Inflammatory macrophage (primary cell): ENCODE results near the gene RSPRY1.
"Not testable (repeated sequence)": the region's sequence is repeated elsewhere in the genome, so short reads cannot be mapped to it uniquely, and the experiment has no call there.

ENCODE experiments used
- DNase-seq, 2 donors: peaks; one replicate each; pipeline ENCODE4 v3.0.0-alpha.2; 2020 to 2022

The RSPRY1 gene

GRCh38 chr16:57273826-57274225, 87.7 kb downstream of the RSPRY1 start:
- DNase-seq = no peak

DNA sequence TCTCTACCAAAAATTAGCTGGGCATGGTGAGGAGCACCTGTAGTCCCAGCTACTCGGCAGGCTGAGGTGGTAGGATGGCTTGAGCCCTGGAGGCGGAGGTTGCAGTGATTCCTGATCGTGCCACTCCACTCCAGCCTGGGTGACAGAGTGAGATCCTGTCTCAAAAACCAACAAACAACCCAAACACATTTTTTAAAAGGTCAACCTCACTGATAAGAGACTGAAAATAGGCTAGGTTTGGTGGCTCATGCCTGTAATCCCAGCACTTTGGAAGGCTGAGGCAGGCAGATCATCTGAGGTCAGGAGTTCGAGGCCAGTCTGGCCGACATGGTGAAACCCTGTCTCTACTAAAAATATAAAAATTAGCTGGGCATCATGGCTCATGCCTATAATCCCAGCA, 89.8 kb downstream of the RSPRY1 start:
- DNase-seq = not testable (repeated sequence)

- peak; percentile 81 to 85 for DNase-seq
Measured at GRCh38 chr16:57276596-57276995, 90.5 kb downstream of the RSPRY1 start.

DNA sequence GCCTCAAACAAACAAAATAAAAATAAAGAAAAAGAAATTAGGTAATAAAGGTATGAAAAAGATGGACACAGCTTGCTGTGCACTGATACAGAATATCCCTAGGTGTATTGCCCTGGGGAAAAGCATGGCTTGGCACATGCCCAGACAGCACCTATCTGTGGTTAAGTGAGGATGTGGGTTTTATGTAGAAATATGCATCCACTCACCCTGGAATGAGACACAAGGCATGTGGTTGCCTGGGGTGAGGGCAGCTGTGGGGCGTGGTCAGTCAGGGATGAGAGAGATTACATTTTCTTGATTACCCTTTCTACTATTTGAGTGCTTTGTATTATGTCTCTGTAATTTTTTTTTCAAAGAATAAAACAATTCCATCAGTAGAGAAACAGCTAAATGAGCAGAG, 91.5 kb downstream of the RSPRY1 start:
- peak; percentile 39 to 56 for DNase-seq

GRCh38 chr16:57278494-57278893, 92.4 kb downstream of the RSPRY1 start:
- no peak for DNase-seq

- no peak for DNase-seq
Measured at GRCh38 chr16:57279780-57280638, 93.9 kb downstream of the RSPRY1 start.

- DNase-seq = no peak
Measured at GRCh38 chr16:57281791-57282190, 95.7 kb downstream of the RSPRY1 start.

GRCh38 chr16:57282510-57283213, 96.5 kb downstream of the RSPRY1 start:
- DNase-seq = no peak

DNA sequence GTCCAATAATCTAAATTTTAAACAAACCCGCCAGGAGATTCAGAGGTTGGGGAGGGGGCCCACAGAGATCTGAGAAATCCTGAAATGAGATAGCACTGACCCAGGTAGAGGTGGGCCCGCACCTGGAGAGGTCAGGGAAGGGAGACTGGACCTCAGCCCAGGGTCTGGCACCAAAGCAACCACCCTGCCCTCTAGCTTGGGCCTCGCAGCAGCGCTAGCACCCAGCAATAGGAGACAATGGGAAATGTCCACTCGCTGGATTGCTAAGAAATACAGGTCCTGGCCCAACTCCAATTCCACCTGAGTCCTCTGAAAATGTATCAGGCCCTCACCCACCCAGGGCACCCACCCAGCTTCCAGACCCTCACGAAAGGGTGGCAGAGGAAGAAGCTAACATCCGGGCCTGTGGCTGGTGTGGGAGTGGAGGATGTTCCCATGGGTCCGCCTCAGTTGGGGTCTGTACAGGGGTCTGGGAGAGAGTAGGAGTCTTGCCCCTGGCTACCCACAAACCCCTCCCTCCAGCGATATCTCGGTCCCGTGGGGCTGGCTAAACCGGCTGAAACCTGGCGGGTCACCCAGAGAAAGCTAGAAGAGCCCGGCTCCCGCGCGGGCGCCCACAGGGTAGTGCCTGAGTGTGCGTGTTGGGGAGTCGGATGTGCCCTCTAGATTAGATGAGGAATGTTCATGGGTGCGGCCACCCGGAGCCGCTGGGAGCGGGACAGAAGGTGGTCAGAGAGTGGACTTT, 97.3 kb downstream of the RSPRY1 start:
- DNase-seq = no peak

DNA sequence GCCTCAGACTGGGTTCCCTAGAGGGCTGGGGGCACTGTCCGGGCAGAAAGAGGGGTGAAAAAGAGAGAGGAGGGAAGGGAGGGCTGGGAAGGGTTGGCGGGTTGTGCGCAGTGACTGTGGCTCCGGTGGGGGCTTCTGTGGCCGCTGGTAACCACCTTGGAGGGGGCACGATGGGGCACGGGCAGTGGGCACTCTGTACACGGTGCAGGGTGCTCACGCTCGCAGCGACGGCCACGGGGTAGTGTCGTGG, 97.8 kb downstream of the RSPRY1 start:
- DNase-seq = no peak

- DNase-seq = peak in 1 of 2 donors; percentile 27
Measured at GRCh38 chr16:57284209-57284951, 98.3 kb downstream of the RSPRY1 start, which contains the start of gene PLLP. TSS of gene PLLP (minus strand) at chr16:57284672. CDS start at chr16:57284540, 132 bp downstream.

GRCh38 chr16:57284952-57285363, 98.8 kb downstream of the RSPRY1 start:
- no peak for DNase-seq

- no peak for DNase-seq
Measured at GRCh38 chr16:57285379-57285778, 99.2 kb downstream of the RSPRY1 start.

DNA sequence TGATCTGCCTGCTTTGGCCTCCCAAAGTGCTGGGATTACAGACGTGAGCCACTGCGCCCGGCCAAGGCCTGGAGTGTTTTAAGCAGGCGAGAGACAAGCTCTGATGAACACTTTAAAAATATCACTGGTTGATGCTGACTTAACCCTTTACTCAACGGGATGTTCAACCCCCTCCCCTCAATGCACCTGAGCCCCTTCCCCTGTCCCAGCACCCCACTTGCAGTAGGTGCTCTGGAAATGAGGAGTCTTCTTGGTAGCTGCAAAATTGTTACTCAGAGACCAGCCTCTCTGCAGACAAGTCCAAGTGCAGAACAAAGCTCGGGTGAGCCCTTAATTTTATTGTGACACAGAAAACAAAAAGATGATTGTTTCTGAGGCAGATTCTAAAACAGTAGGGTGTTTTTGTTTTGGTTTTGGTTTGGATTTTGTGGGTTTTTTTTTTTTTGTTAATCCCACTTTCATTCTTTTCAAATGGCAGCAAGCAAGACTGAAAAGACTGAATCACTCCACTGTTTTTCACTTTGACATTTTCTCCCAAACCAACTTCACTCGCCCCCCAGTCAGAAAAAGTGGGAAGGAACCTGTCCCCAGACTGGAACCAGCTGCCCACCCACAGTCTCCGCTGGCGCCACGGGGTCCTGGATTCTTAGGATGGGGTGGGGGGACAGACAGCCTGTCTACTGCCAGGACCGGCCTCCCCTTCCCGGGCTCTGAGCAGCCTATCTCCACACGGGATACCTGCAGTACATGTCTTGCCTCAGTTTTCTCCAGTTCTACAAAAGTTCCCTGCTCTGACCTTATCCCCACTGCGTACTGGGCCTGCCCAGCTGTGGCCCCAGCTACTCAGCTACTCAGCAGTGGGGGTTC, 103.5 kb downstream of the RSPRY1 start:
- no peak for DNase-seq
